ENCODE measurements around the gene RAC2. TPM values are rescaled to one million over a fixed set of nuclear protein-coding genes. Genes with fewer than 3 reads are reported as not detected.

Gene RAC2
- total and polyA plus RNA-seq, 2 experiments from 2014 or later = 9.9 to 10.5 TPM

DNA sequence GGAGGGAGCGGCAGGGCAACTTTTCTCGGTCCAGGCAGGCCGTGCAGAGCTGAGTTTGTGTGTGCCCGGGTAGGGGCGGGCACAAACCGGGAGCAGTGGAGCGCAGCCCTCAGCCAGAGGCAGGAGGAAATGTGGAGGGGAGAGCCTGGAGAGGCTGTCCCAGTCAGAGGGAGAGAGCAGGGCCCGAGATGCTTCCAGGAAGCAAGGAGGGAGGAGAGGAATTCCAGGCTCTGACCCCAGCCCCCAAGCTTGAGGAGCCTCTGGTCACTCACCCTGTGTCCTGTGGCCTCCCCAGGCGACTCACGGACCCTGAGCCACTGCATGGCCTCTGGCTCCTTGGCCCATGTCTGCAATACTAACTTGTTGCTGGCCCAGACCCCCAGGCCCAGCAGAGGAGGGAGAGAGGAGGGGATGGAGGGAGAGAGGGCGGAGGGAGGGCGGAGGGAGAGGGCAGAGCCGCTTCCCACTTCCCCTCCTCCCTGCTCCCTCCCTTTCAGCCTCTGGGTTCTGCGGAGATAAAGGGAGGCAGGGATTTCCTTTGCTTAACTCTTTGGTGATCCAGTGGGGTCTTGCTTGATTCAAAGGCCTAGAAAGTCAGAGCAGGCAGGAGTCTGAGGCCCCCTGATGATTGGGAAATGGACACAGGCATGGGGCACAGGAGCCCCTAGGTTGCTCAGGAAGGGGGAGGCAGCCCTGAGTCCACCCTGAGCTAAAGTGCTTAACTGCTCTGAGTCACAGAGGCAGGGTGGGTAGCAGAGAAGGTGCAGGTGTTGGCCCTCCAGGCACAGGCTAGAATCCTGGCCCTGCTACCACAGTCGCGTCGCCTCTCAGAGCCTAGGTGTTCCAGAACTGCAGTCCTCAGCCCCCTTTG is 55.9 kb downstream of the RAC2 start, which contains the start of gene C1QTNF6:
TSS of gene C1QTNF6 (minus strand) at position 357 of the 871 bp plus-strand sequence. CDS start at position 323, 34 bp downstream.
- H2AFZ ChIP-seq = peak within 1 kb of the TSS; percentile 42
- H3K4me1 ChIP-seq (ENCODE audit: insufficient read depth) = peaks cover 43% of the 10 kb centered on the region
- 10% methylated on average over 14 of the region's 17 CpGs for WGBS (ENCODE audit: low lambda C conversion rate, missing lambda C conversion rate)

DNA sequence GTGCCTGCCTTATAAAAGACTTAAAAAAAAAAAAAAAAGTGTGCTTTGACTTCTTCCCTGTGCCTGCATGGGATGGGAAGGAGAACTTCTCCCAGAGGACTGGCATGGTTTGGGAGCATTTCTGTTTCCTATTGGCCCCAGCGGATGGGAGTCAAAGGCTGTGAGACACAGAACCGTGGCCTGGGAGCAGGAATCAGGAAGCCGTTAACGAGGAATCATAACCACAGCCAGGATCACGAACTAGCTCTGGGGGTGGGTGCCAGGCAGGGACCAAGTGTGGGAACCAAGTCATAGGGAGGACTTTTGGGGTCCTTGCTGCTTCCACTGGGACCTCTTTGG is 56.5 kb downstream of the RAC2 start:
- H3K9me2 ChIP-seq (replicated peaks; ENCODE audit: insufficient read depth) = no peaks in the 10 kb centered on the region
- DNase-seq (ENCODE audit: low spot score) = no peak
- peak overlapping the region; percentile 16 for H3K4me3 ChIP-seq
- H3K4me2 ChIP-seq = peak overlapping the region; percentile 78
- peak overlapping the region; percentile 97 for H3K27ac ChIP-seq
- H4K20me1 ChIP-seq (ENCODE audit: insufficient read depth, poor library complexity, severe bottlenecking) = no peaks in the 10 kb centered on the region
- peaks cover 7% of the 10 kb centered on the region for H3K79me2 ChIP-seq
- no peaks in the 10 kb centered on the region for H3K27me3 ChIP-seq
- TF ChIP-seq EZH2phosphoT487 (IDR thresholded peaks at IDR 0.05; ENCODE audit: low read depth, severe bottlenecking, unreplicated experiment) = no peak
- TF ChIP-seq, protein P1, sequence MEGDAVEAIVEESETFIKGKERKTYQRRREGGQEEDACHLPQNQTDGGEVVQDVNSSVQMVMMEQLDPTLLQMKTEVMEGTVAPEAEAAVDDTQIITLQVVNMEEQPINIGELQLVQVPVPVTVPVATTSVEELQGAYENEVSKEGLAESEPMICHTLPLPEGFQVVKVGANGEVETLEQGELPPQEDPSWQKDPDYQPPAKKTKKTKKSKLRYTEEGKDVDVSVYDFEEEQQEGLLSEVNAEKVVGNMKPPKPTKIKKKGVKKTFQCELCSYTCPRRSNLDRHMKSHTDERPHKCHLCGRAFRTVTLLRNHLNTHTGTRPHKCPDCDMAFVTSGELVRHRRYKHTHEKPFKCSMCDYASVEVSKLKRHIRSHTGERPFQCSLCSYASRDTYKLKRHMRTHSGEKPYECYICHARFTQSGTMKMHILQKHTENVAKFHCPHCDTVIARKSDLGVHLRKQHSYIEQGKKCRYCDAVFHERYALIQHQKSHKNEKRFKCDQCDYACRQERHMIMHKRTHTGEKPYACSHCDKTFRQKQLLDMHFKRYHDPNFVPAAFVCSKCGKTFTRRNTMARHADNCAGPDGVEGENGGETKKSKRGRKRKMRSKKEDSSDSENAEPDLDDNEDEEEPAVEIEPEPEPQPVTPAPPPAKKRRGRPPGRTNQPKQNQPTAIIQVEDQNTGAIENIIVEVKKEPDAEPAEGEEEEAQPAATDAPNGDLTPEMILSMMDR (IDR thresholded peaks at IDR 0.05; ENCODE audit: poor library complexity) = no peak
- TF ChIP-seq EZH2 (IDR thresholded peaks at IDR 0.05; ENCODE audit: borderline replicate concordance) = no peak
- no peaks in the 10 kb centered on the region for H3K36me3 ChIP-seq (replicated peaks; ENCODE audit: insufficient read depth, low read depth)
- H2AFZ ChIP-seq = peak overlapping the region; percentile 42
- H3K9me3 ChIP-seq (ENCODE audit: low read depth) = no peaks in the 10 kb centered on the region
- peaks cover 43% of the 10 kb centered on the region for H3K4me1 ChIP-seq (ENCODE audit: insufficient read depth)
- WGBS (ENCODE audit: low lambda C conversion rate, missing lambda C conversion rate) = 22% methylated on average over 5 of the region's 5 CpGs

More for the DNA sequence above, 55.9 kb downstream of the RAC2 start, which contains the start of gene C1QTNF6:
- no peak for TF ChIP-seq EZH2phosphoT487 (IDR thresholded peaks at IDR 0.05; ENCODE audit: low read depth, severe bottlenecking, unreplicated experiment)
- TF ChIP-seq, protein P1 (IDR thresholded peaks at IDR 0.05; ENCODE audit: poor library complexity) = no peak
- TF ChIP-seq EZH2 (IDR thresholded peaks at IDR 0.05; ENCODE audit: borderline replicate concordance) = no peak
- no peaks in the 10 kb centered on the region for H3K36me3 ChIP-seq (replicated peaks; ENCODE audit: insufficient read depth, low read depth)
- H4K20me1 ChIP-seq (ENCODE audit: insufficient read depth, poor library complexity, severe bottlenecking) = no peaks in the 10 kb centered on the region
- H3K79me2 ChIP-seq = peaks cover 7% of the 10 kb centered on the region
- H3K9me3 ChIP-seq (ENCODE audit: low read depth) = no peaks in the 10 kb centered on the region
- peak within 1 kb of the TSS; percentile 78 for H3K4me2 ChIP-seq
- no peaks in the 10 kb centered on the region for H3K9me2 ChIP-seq (replicated peaks; ENCODE audit: insufficient read depth)
- H3K27me3 ChIP-seq = no peaks in the 10 kb centered on the region
- DNase-seq (ENCODE audit: low spot score) = peak; percentile 77
- peak within 1 kb of the TSS; percentile 97 for H3K27ac ChIP-seq
- peak within 1 kb of the TSS; percentile 16 for H3K4me3 ChIP-seq

DNA sequence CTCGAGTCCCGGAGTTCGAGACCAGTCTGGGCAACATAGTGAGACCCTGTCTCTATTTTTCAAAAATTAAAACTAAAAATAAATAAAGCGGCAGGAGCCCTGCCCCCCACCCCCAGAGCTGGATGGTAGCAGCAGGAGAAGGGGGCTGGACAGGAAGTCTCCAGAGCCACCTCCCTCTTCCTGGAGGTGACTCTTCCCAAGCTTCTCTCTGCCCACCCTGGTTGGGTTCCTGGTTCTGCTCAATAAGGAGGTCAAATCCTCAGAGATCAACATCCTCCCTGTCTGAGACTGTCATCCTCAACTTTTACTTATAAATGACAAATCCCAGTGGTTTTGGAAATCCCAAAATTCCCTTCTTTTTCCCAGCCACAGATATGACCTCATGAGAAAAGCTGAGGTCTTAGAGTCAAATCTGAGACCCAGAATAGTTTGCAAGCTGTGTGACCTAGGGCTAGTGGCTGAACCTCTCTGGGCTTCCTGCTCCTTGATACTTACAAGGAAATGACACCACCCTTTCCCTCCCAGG is 57.0 kb downstream of the RAC2 start:
- peak overlapping the region; percentile 97 for H3K27ac ChIP-seq
- peak overlapping the region; percentile 78 for H3K4me2 ChIP-seq
- peaks cover 7% of the 10 kb centered on the region for H3K79me2 ChIP-seq
- no peak overlapping the region for H2AFZ ChIP-seq
- no peaks in the 10 kb centered on the region for H3K9me2 ChIP-seq (replicated peaks; ENCODE audit: insufficient read depth)
- no peaks in the 10 kb centered on the region for H3K36me3 ChIP-seq (replicated peaks; ENCODE audit: insufficient read depth, low read depth)
- WGBS (ENCODE audit: low lambda C conversion rate, missing lambda C conversion rate) = 89% methylated on average over 4 of the region's 4 CpGs
- no peaks in the 10 kb centered on the region for H4K20me1 ChIP-seq (ENCODE audit: insufficient read depth, poor library complexity, severe bottlenecking)
- no peaks in the 10 kb centered on the region for H3K27me3 ChIP-seq
- H3K4me1 ChIP-seq (ENCODE audit: insufficient read depth) = peaks cover 42% of the 10 kb centered on the region
- H3K9me3 ChIP-seq (ENCODE audit: low read depth) = no peaks in the 10 kb centered on the region
- TF ChIP-seq EZH2 (IDR thresholded peaks at IDR 0.05; ENCODE audit: borderline replicate concordance) (no peak), EZH2phosphoT487 (IDR thresholded peaks at IDR 0.05; ENCODE audit: low read depth, severe bottlenecking, unreplicated experiment) (no peak)
- TF ChIP-seq, protein P1 (IDR thresholded peaks at IDR 0.05; ENCODE audit: poor library complexity) = no peak
- no peak for DNase-seq (ENCODE audit: low spot score)
- no peak overlapping the region for H3K4me3 ChIP-seq
